HG03196 (cell line): ENCODE results near the gene KRT17.
A peak's percentile ranks its signal among the peaks of the same experiment; 100 is the strongest.

Experiments
- ATAC-seq: cut with Tn5 transposase; IDR thresholded peaks from one replicate; pipeline ENCODE4 v1.9.1; 2021; ENCODE audit not compliant: unreplicated experiment

Gene KRT17

DNA sequence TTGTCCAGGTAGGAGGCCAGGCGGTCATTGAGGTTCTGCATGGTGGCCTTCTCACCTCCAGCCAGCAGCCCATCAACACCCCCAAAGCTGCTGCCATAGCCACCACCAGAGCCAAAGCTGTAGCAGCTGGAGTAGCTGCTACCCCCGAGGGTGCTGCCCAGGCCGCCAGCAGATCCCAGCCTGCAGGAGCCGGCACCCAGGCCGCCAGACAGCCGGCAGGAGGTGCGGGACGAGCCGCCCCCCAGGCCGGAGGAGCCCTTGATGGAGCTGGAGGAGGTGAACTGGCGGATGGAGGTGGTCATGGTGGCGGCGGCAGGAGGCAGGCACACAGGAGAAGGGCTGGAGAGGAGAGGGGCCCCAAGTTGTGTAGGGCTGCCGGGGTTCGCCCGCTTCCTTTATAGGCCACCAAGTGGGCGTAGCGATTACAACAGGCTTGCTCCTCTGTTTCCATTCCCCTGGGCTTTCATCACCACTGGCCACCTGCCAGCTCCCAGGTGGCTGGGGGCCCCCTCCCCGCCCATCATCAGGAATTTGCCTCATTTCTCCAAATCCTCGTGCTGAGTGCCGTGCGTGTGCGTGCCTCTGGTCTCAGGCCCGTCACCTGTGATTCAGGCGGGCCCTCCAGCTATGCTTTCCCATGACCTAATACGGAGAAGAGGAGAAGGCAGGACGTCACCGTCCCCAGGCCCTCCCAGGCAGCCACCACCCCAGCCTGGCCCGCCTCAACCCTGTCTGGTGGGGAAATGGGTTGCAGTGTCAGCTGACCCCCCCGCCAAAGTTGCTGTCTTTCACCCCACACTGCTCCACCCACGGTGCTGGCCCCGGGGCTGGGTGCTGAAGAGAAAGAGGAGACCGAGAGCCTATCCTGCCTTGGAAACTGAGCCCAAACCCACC is at the start of gene KRT17:
Gene KRT17 (minus strand): TSS at position 368 of the 894 bp plus-strand sequence. CDS start 66 bp downstream, at position 302.
- no peak for ATAC-seq

DNA sequence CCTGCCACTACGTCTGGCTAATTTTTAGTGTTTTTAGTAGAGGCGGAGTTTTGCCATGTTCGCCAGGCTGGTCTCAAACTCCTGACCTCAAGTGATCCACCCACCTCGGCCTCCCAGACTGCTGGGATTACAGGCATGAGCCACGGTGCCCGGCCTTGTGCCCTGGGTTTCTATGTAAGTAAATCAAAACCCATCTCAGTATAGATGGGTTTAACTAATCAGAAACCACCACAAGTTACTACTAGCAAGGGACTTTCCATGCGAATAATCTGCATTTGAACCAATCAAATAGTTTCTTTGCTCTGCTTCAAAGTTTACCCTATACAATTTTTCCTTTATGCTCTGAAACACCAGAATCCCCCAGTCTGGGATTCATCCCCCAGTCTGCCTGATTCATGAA is 47.8 kb upstream of the KRT17 start:
- no peak for ATAC-seq

DNA sequence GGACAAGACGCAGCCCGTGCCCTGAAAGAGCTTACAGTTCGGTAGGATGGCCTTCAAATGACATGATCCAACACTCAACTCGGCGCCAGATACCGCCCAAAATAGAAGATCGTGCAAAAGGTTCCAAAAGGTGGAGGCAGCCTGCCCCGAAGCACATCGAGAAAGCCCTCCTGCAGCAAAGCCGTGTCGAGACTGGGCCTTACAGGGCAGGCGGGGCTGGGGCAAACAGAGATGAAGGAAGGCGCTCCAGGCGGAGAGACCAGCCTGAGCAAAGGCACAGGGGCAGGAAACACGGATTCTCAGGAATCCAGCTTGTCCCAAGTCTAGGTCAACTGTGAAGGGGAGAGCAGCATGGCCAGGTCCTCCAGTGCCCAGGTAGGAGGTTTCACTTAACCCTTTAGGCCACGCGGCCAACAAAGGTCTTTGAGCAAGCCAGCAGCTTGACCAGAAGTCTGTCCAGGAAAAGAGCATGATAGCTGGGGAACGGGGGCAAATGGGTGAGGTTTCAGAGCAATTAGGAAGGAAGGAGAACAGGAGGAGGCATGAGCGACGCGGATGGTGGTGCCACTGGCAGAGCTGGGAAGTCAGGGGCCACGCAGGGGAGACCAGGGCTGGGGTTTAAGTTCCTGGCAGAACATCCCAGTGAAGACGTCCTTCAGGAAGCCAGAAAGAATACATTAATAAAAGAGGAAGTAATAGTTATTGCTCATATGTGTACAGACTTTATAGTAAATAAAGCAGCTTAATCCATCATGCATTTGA is 43.1 kb upstream of the KRT17 start:
- ATAC-seq = no peak

DNA sequence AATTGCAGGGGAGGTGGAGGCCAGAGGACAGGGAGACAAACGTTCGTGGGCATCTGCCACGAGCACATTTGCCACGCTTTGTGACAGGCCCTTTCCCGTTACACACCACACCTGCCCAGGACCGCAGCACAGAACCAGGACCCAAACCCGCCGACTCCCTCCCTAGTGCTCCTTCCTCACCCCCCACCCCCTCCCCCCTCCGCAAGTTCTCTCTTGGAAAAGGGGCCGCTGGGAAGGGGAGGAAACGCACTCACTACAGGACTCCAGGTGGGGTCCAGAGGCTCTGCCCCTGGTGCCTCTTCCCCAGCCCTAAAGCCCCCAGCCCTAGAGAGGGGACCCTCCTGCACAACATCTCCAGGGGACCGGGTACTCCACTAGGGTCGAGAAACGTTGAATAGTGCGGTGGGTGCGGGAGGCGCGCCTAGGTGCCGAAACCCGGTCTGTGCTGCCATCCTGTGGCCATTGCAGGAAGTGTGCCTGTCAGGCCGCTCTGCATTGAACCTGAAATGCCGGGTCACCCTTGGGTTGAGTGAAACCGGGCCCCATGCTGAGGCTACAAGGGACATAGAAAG is 42.4 kb upstream of the KRT17 start:
- peak; percentile 55 for ATAC-seq

DNA sequence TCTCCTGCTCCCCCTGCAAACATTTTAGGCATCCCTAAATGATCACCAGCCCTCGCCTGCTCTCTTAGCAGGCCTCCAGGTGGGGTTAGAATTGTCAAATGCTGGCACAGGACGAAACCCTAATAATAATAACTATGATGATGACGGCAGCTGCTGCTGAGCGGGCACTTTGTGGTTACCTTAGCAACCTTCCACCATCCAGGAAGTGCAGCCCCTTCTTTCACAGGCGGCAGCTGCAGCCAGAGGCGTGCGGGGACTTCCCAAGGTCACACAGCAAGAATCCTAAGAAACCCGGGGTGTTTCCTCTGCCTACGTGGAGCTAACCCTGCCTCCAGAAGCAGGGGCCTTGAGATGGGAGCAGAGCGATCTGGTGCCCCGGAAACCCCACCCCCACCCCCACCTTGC is 41.9 kb upstream of the KRT17 start:
- ATAC-seq = peak; percentile 36

DNA sequence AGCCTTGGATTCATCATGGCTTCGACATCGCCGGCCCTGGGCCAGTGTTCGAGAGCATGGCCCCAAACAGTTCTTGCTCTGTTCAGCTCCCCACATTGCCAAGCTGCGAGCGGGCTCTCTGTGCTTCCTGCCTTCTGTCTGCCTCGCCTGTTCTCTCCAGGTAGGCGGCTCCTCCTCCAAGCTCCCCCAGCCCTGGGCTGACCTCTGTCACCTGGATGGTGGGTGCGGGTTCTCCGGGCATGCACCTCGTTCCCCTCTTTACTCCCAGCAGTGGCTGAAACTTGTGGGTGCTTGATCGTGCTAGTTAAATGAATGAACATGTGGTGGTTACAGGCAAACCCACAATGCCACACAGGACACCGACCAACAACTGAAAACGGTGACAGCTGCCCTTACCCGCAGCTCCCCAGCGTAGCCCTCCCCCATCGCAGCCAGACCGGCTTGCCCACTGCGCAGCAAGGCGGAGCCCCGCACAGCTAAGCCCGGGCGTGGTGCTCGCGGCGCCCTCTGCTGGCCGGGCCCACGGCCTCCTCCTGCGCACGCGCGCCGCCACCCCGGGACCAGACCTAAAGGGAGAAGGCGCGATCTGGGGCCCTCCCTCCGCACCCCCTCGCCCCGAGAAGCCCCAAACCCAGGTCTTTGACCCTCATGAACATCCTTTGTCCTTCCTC is 41.3 kb upstream of the KRT17 start:
- ATAC-seq = peak; percentile 46

DNA sequence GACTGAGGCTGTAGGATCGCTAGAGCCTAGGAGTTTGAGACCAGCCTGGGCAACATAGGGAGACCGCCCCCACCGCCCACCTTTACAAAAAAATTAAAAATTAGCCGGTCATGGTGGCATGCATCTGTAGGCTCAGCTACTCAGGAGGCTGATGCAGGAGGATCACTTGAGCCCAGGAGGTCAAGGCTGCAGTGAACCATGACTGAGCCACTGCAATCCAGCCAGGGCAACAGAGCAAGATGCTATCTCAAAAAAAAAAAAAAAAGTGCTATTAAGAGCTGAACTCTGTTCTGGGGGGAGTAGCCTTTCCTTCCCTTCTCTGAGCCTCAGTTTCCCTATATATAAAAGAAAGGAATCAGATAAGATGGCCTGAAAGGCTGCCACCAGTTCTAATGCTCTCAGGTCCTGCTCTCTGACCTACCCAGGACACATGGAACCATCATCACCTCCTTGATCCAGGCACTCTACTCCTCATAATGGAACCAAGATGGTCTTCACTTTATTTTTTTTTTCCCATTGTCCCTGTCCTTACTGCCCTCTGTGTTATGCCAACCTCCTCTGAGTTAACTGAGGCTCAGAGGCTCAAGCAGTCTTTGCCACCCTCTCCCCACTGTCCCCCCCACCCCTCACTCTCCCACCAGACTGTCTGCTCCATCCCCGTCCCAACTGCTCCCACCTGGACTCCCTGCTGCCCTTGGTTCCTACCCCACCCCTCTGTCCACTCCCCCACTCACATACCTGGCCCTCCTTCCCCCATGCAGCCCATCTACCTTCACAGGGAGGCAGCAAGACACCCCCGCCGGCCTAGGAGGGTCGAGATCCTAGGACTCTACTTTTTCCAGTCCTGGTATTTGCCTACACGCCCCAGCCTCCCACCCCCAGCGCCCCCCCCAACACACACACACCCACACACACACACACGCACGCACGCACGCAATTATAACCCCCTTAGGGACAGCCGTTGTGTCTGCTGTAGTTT is 40.5 kb upstream of the KRT17 start:
- no peak for ATAC-seq

DNA sequence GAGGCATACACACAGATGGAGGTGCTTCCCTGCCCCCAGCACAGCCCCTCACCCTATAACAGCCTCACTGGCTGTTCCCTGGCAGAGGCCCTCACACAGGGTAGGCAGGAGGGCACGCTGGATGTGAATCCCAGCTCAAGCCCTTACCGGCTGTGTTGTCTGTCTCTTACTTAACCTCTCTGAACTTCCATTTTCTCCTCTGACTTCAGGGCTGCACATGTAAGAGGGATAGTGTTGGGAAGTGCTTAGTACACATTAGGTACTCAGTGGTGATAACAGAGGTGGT is 39.7 kb upstream of the KRT17 start:
- no peak for ATAC-seq

DNA sequence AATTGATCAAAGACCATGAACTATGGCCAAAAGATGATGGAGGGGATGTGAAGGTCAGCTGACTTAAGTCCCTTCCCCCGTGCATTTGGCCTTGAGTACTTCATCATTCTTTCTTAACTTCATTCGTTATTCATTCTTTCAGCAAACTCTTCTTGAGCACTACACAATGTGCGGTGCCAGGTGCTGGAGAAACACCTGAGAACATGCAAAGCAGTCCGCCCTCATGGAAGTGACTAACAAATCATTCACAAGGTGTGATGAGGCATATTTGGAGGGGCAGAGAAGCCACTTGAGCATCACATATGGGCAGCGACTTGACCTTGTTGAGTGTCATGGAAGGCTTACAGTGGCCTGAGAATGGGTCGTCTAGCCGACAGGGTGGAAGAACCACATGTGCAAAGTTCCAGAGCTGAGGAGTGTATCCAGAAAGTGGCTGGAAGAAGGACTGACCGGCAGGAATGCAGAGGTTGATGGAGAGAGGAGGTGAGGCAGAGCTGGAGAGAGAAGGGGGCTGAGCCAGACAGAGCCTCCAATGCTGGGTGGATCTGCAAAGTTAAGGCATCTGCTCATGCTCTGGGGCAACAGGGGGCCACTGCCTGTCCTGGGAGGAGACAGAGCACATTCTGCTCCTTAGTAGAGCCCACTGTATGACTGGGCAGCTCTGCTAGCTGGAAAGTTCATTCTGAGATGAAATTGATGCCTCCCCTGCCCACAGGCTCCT is 39.2 kb upstream of the KRT17 start:
- ATAC-seq = no peak

DNA sequence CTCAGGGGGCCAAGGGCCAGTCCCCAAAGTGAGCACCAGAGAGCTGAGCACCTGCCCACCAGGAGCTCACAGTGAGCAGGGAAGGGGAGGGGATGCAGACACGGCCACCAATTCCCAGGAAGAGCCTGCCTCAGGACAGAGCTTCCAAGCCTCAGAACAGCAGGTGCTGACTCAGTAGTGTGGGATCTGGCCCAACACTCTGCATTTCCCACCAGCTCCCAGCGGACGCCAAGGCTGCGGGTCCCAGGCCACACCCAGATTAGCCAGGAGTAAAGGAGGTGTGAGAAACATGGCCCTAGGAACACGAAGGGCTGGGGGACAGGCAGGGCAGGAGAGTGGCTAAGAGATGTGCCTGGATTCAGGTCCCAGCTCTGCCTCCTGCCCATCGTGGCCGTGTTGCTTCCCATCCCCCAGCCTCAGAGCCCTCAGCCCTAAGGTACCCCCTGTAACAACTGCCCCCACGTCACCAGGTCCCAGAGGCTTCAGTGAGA is 35.9 kb upstream of the KRT17 start:
- ATAC-seq = no peak

DNA sequence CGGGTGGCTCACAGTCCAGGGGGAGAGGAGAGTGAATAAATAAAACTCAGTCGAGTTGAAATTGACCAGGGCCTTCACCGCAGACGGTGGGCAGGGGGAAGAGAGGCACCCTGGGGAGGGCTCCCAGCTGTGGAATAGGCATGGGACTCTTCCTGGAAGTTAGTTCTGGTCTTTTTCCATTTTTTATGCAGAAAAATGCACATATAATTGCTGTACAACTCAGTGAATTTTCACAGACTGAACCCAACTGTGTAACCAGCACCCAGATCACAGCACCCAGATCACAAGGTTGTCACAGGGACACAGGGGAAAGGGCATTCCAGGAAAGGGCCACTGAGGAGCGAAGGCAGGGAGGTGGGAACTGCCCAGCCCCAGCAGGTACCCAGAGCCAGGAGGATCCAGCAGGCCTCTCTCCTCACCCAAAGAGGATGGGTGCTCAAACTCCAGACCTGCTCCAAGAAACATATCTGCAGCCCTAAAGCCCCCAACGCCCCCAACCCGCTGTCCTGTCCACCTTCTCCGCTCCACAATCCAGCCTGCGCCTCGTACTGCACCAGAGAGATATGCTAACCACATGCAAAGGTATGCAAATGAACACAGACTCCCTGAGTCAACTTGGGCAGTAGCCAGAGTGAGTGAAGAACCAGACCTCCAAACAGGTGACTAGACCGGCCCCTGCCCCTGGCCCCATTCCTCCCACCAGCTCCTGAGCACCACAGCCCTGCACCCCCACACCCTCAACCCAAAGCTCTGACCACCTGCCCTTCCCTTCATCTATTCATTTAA is 35.2 kb upstream of the KRT17 start:
- ATAC-seq = no peak

DNA sequence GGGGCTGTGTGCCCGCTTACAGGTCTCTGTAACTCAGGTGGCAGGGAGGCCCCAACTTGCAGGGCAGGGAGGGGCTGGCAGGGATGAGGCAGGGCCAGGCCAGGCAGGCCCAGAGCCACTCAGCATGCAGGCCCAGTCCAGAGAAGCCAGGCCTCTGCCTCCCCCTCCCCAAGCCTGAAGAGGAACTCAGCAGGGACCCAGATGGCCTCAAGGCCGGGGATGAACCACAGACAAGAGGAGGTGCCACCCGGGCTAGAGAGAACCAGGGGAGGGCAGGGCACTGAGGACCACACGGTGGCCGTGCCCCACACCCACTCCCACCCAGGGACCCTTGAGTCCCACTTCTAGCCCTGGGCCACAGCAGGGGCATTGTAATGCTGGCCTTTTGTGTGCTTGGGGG is 34.5 kb upstream of the KRT17 start:
- ATAC-seq = no peak

DNA sequence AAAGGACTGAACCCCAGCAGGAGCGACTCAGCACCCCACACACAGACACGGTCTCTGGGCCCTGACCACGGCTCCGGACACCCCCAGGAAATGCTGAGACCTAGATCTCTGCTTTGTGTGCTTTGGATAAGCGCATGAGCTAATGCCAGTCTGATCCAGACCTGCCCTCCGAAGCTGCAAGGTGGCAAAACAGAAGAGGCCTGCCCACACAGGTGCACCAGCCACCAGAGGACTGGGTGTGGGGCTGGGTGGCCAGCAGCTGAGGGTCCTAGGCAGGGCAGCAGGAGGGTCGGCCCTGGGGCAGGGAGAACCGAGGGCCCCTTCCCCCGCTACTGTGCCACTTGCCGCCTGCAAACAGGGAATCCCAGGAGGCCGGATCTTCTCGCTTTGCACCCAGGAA is 33.6 kb upstream of the KRT17 start:
- ATAC-seq = no peak

DNA sequence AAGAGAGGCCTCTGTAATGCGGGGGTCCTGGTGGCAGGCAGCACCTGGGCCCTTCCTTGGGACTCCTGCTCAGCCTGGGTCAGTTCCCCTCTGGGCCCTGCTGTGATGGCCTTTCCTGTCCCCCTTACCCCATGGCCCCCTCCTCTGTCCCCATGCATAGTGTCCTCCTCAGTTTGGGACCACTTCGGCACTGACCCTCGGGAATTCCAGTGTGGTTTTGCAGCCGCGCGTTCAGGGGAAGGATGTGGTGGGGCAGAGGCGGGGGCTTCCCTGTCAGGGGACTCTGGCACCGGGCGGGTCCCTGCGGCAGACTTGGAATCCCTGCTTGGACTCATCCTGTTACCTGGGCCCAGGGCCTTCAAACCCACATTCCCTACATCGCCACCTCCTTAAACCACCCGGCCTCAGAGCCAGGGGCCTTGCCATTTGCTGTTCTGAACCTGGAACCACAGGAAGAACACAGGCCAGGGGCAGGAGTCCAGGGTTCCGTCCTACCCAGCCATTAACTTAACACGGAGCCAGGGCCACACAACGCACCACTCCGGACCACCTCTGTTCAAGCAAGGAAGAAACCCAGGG is 32.9 kb upstream of the KRT17 start:
- ATAC-seq = no peak

DNA sequence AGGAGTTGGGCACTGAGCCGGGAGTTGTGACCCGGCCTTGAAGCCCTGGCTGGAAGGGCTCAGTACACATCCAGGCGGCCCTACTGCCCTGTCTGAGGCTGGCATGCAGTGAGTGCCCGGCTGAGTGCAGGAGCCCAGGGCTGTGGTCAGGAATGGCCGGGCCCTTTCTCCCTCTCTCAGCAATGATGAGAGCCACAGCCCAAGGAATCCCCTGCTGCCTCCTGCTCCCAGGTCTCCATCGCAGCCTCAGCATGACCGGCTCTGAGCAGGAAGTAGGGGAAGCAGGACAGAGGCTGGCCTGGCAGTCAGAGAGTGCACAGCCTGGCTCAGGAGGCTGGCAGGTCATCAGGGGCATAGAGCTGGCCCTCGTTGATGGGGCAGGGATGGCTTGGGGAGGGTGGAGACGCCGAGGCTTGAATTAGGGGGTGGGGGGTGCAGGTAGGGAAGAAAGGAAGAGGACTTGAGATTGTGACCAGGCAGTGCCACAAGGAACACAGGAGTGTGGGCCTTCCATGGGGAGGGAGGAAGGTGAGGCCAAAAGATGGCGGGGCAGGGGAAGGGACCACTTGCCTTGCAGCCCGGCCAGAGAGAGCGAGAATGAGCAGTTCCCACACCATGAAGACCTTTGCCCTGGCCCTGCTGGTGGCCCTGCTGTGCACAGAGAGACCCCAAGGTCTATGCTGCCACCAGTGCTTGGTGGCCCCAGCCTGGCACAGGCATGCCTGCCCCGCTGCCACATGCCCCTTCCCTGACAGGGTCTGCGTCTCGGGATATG is 32.1 kb upstream of the KRT17 start:
- no peak for ATAC-seq

DNA sequence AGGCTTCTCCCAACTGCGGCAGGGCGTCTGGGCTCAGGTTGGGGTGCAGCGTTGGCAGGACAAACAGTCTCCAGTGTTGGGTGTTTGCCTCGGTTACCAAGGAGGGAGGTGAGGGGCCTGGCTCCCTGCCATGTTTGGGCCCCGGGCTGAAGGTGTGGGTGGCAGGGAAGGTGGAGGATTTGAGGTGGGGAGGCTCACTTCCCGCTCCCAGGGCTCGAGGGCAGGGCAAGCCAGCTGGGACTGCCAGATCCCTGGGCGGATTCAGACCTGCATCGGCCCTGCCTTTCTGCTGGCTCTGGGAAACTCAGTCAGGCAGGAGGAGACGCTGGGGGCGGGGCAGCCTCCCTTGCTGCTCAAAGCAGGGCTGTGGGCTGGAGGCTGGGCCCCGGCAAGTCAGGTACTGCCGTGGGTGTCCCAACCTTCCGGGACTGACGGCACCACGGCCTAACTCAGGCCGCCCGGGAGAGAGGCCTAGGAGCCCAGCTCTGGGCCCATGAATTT is 31.3 kb upstream of the KRT17 start:
- no peak for ATAC-seq
